Loucy (cell line): ENCODE measurements around the gene AWAT2.
A peak's percentile ranks its signal among the peaks of the same experiment; 100 is the strongest.

Source experiments
- H2AFZ ChIP-seq: fragments of 200-600 bp; sonication (generic); 2 replicates; pipeline ENCODE4 v1.6.0; 2016; ENCODE audit warnings: antibody characterized with exemption, mild to moderate bottlenecking, low read length, moderate library complexity
- H3F3A ChIP-seq: fragments of 200-600 bp; 2 replicates; pipeline ENCODE4 v1.6.0; 2016; ENCODE audit warnings: antibody characterized with exemption, low read depth, mild to moderate bottlenecking
- H3K27me3 ChIP-seq: fragments of 200-600 bp; sonication (generic); 2 replicates; pipeline ENCODE4 v1.6.1; 2014; ENCODE audit warnings: low read length, mild to moderate bottlenecking; ENCODE audit not compliant: insufficient read depth, poor library complexity, severe bottlenecking
- H3K36me3 ChIP-seq: fragments of 200-600 bp; sonication (generic); 2 replicates; pipeline ENCODE4 v1.6.1; 2016; ENCODE audit warnings: low read length; ENCODE audit not compliant: insufficient read depth
- H3K4me1 ChIP-seq: fragments of 200-600 bp; sonication (generic); 2 replicates; pipeline ENCODE4 v1.5.1; 2014; ENCODE audit warnings: low read length, mild to moderate bottlenecking; ENCODE audit not compliant: insufficient read depth, poor library complexity, severe bottlenecking
- H3K4me2 ChIP-seq: fragments of 200-600 bp; sonication (generic); 2 replicates; pipeline ENCODE4 v1.6.0; 2014; ENCODE audit warnings: antibody characterized with exemption, low read length, low read depth, mild to moderate bottlenecking; ENCODE audit not compliant: poor library complexity, severe bottlenecking
- H3K4me3 ChIP-seq: fragments of 200-600 bp; sonication (generic); 2 replicates; pipeline ENCODE4 v1.5.1; 2014; ENCODE audit warnings: low read length, mild to moderate bottlenecking, mixed read lengths; ENCODE audit not compliant: poor library complexity, severe bottlenecking
- H3K79me2 ChIP-seq: fragments of 200-600 bp; sonication (generic); 2 replicates; pipeline ENCODE4 v1.6.1; 2014; ENCODE audit warnings: low read length; ENCODE audit not compliant: insufficient read depth
- H3K9ac ChIP-seq: fragments of 200-600 bp; sonication (generic); 2 replicates; pipeline ENCODE4 v1.6.0; 2014; ENCODE audit warnings: mild to moderate bottlenecking, low read depth, low read length, moderate library complexity; ENCODE audit not compliant: poor library complexity, severe bottlenecking
- H3K9me2 ChIP-seq: fragments of 200-600 bp; sonication (generic); replicated peaks from 2 replicates; pipeline ENCODE4 v1.6.1; 2016; ENCODE audit warnings: low read depth, low read length, mixed read lengths
- H3K9me3 ChIP-seq: fragments of 200-600 bp; sonication (generic); 2 replicates; pipeline ENCODE4 v1.6.1; 2014; ENCODE audit warnings: mild to moderate bottlenecking, antibody characterized with exemption, low read length, low read depth; ENCODE audit not compliant: insufficient read depth
- H4K20me1 ChIP-seq: fragments of 200-600 bp; sonication (generic); 2 replicates; pipeline ENCODE4 v1.6.0; 2014; ENCODE audit warnings: antibody characterized with exemption, low read length, mild to moderate bottlenecking; ENCODE audit not compliant: insufficient read depth, poor library complexity, severe bottlenecking
- CTCF ChIP-seq: fragments of 200-600 bp; sonication (generic); conservative IDR thresholded peaks from 2 replicates; pipeline ENCODE4 v1.5.1; 2014; ENCODE audit warnings: mild to moderate bottlenecking, antibody characterized with exemption, low read length
- EZH2phosphoT487 ChIP-seq: fragments of 200-600 bp; IDR thresholded peaks from 2 replicates; pipeline ENCODE4 v1.6.1; 2018; ENCODE audit warnings: antibody characterized with exemption, mild to moderate bottlenecking, moderate library complexity, borderline replicate concordance

The AWAT2 gene

GRCh38 chrX:70033348-70034051 lies 16.2 kb downstream of the AWAT2 start:
- H3K9me2 ChIP-seq, result no peaks in the 10 kb centered on the region
- peak; percentile 68 for TF ChIP-seq CTCF
- TF ChIP-seq EZH2phosphoT487, result no peak
- H3K27me3 ChIP-seq, result no peaks in the 10 kb centered on the region
- no peaks in the 10 kb centered on the region for H3K9me3 ChIP-seq
- H3F3A ChIP-seq, result no peaks in the 10 kb centered on the region
- H3K4me2 ChIP-seq, result no peak overlapping the region
- no peaks in the 10 kb centered on the region for H4K20me1 ChIP-seq
- H3K36me3 ChIP-seq, result no peaks in the 10 kb centered on the region
- H3K4me1 ChIP-seq, result no peaks in the 10 kb centered on the region
- no peak overlapping the region for H3K4me3 ChIP-seq
- H2AFZ ChIP-seq, result peak overlapping the region; percentile 90
- no peaks in the 10 kb centered on the region for H3K79me2 ChIP-seq
- no peak overlapping the region for H3K9ac ChIP-seq

DNA sequence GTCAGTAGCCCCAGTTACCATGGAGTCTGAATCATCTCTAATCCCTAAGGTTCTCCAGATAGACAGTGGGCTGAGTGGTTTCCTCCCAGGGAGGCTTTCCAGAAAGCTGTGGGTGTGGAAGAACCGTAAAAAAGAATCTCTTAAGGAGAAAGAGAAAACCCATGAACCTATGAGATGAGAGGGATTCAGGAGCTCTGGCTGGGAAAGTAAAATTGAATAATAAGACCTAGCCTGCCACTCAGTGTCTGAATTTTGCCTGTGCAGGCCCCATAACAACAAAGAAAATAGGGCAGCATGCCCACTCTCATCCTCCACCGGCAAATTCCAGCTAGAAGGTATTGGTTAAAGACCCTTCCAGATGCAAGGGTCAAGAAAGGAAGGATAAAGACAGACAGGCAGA lies 16.9 kb downstream of the AWAT2 start:
- no peaks in the 10 kb centered on the region for H3K27me3 ChIP-seq
- no peaks in the 10 kb centered on the region for H3K36me3 ChIP-seq
- no peaks in the 10 kb centered on the region for H3K9me2 ChIP-seq
- H4K20me1 ChIP-seq, result no peaks in the 10 kb centered on the region
- H3K9me3 ChIP-seq, result no peaks in the 10 kb centered on the region
- no peak for TF ChIP-seq CTCF
- no peaks in the 10 kb centered on the region for H3F3A ChIP-seq
- no peaks in the 10 kb centered on the region for H3K79me2 ChIP-seq
- H3K4me2 ChIP-seq, result no peak overlapping the region
- H2AFZ ChIP-seq, result no peak overlapping the region
- H3K9ac ChIP-seq, result no peak overlapping the region
- no peak overlapping the region for H3K4me3 ChIP-seq
- no peaks in the 10 kb centered on the region for H3K4me1 ChIP-seq

GRCh38 chrX:70030301-70030767 lies 19.4 kb downstream of the AWAT2 start:
- Histone ChIP-seq H2AFZ (peak overlapping the region; percentile 65; the same call in 1 of the 2 replicates), H4K20me1 (no peaks in the 10 kb centered on the region), H3K79me2 (no peaks in the 10 kb centered on the region), H3K9me3 (no peaks in the 10 kb centered on the region), H3K4me2 (no peak overlapping the region), H3K27me3 (no peaks in the 10 kb centered on the region), H3K36me3 (no peaks in the 10 kb centered on the region), H3K4me1 (no peaks in the 10 kb centered on the region), H3F3A (no peaks in the 10 kb centered on the region), H3K9me2 (no peaks in the 10 kb centered on the region), H3K4me3 (no peak overlapping the region), H3K9ac (no peak overlapping the region)
- peak; percentile 73 for TF ChIP-seq CTCF
- no peak for TF ChIP-seq EZH2phosphoT487
